Astrocyte of the spinal cord (primary cell): ENCODE data around the gene IGF2.

ENCODE experiments used
- DNase-seq: peaks from one replicate; pipeline ENCODE4 v3.0.0; 2011; ENCODE audit warnings: low read depth, low spot score
- H3K4me3 ChIP-seq: 2 replicates; pipeline ENCODE4 v1.5.1; 2011; ENCODE audit warnings: low read depth, mild to moderate bottlenecking, low read length, moderate library complexity
- CTCF ChIP-seq: IDR thresholded peaks from 2 replicates; pipeline ENCODE4 v1.5.1; 2012; ENCODE audit warnings: low read depth, mild to moderate bottlenecking, low read length, inconsistent platforms
- in situ Hi-C: cut with HindIII; loops from 2 replicates; pipeline ENCODE4 v1.10.0; 2017; ENCODE audit warnings: low sequenced_read_pairs

Gene IGF2, protein sequence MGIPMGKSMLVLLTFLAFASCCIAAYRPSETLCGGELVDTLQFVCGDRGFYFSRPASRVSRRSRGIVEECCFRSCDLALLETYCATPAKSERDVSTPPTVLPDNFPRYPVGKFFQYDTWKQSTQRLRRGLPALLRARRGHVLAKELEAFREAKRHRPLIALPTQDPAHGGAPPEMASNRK

DNA sequence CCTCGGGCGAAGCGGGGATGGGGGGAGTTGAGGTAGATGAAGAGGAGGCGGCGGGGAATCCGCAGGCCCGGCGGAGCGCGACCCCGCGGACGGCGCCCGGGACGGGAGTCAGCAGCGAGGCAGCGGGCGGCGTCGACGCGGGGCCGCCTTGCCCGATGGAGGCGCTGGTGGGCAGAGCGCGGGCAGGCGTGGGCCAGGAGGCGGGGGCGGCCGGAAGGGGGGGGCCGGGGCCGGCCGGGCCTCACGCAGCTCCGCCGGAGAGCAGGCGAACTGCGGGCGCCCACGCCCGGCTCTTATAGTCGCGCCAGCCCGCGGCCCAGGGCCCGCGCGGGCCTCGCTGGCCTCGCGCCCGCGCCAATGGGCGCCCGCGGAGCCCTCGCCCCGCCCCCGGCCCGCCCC lies at the start of gene IGF2:
Gene IGF2 (minus strand): TSS at position 267 of the 399 bp plus-strand sequence. CDS start 3,866 bp downstream, outside the sequence.
- peak within 1 kb of the TSS; percentile 46 for H3K4me3 ChIP-seq
- no peak for DNase-seq
- in situ Hi-C loops: no loop called here
- TF ChIP-seq CTCF: no peak

DNA sequence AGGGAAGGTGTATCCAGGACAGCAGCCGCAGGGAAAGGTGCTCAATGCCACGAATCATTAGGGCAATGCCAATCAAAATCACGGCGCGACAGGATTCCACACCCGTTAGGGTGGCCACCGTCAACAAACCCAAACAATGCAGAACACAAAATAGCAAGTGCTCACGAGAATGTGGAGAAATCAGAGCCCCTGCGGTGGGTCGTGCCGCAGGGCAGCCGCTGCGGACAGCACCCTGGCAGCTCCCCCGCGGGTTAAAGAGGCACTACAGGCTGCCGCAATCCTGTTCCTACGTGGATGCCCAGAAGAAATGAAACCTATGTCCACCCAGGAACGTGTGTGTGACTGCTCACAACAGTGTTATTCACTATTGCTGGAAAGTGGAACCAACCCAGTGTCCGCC lies 49.6 kb upstream of the IGF2 start:
- DNase-seq: no peak
- no peak overlapping the region for H3K4me3 ChIP-seq
- TF ChIP-seq CTCF: no peak
- in situ Hi-C loops: no loop called here

GRCh38 chr11:2187280-2187707 lies 48.1 kb upstream of the IGF2 start:
- DNase-seq: no peak
- TF ChIP-seq CTCF: no peak
- in situ Hi-C loops: no loop called here

DNA sequence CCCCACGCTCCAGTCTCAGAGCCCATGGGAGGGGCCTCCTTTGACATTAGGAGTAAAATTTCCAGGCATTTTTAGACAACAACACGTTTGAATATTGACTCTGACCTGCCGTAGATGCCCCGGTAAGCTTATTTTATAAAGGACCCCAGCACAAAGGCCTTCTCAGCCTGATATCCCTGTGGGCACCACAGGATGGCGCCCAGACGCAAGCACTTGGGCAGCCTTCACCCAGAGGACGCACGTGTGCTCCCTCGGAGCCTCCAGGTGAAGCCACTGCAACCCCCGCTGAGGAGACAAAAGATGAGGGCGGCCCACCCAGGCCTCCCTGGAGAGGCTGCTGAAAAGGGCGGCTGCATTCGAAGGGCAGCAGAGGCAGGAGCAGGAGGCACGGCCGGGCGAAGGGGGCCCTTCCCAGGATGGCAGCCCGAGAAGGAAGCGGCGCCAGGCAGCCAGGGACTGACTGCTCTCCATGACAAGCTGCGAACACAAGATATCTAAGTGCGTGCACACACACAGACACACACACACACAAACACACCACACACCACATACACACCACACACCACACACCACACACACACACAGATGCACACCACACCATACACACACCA lies 47.6 kb upstream of the IGF2 start:
- in situ Hi-C loops: no loop called here
- no peak overlapping the region for H3K4me3 ChIP-seq
- peak; percentile 10 for DNase-seq
- peak; percentile 57 for TF ChIP-seq CTCF

More at GRCh38 chr11:2187280-2187707, 48.1 kb upstream of the IGF2 start:
- no peak overlapping the region for H3K4me3 ChIP-seq

DNA sequence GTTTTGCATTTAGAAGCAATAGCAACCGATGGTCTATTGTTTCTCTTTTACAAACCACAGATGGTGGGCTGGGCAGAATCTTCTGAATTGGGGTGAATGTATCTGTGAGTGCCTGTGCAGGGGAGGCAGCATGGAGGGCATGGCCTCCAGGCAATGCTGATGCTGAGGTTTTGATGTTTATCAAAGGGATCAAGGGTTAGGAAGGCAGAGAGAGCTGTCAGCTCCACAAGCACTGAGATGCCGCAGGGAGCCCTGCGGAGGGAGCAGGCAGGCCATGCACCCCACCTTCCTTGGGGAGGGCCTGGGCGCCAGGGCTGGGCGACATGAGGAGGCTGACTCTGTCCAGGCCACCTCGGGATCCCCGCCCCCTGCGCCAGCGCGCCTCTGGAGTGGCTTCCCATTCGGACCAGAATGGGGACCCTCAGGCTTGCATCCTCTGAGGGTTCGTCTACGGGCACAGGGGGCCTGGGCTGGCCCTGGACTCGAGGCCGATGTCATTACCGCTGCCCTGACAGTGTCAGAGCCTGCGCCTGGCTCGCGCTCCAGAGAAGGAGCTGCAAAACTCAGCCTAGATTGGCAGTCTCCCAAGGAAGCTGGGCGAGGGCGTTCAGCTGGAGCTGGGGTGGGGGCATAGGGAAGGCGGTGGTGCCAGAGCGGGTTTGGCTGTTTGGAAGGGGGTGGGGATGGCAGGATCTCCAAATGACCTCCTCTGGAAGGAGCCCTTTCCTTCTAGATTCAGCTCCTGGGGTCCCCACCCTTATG lies 46.3 kb upstream of the IGF2 start:
- no peak overlapping the region for H3K4me3 ChIP-seq
- no peak for TF ChIP-seq CTCF
- no peak for DNase-seq
- in situ Hi-C loops: no loop called here

DNA sequence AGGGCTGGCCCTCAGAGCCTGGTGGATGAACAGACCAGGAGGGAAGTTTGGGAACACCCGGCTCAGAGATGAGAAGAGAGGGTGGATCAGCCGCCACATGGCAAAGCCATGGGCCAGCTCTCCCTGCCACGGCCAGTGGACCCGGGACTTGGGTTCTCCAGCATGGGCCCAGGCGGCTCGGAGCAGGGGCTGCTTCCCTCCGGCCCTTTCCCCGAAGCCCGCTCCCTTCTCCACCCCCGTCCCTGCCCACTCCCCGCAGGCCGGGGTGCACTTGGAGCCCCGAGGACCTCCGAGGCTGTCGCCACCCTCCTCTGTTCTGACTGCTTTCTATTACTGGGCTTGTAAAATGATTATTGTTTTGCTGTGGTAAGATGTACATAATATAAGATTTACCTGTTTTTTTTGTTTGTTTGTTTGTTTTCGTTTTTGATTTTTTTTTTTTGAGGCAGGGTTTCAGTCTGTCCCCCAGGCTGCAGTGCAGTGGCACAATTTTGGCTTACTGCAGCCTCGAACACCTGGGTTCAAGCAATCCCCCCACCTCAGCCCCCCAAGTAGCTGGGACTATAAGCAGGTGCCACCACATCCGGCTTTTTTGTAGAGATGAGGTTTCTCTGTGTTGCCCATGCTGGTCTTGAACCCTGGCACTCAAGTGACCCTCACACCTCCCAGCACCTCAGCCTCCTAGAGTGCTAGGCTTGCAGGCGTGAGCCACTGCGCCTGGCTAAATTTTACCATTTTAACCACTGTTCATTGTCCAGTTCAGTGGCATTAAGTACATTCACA lies 43.7 kb upstream of the IGF2 start:
- in situ Hi-C loops: no loop called here
- DNase-seq: no peak
- H3K4me3 ChIP-seq: no peak overlapping the region
- no peak for TF ChIP-seq CTCF
